Astrocyte of the spinal cord (primary cell): ENCODE results near the gene METRN.

Experiments
- DNase-seq: peaks from one replicate; pipeline ENCODE4 v3.0.0; 2011; ENCODE audit warnings: low read depth, low spot score
- H3K4me3 ChIP-seq: 2 replicates; pipeline ENCODE4 v1.5.1; 2011; ENCODE audit warnings: low read depth, mild to moderate bottlenecking, low read length, moderate library complexity
- CTCF ChIP-seq: IDR thresholded peaks from 2 replicates; pipeline ENCODE4 v1.5.1; 2012; ENCODE audit warnings: low read depth, mild to moderate bottlenecking, low read length, inconsistent platforms
- in situ Hi-C: cut with HindIII; loops from 2 replicates; pipeline ENCODE4 v1.10.0; 2017; ENCODE audit warnings: low sequenced_read_pairs

METRN gene

GRCh38 chr16:734208-734980 lies 19.5 kb downstream of the METRN start:
- TF ChIP-seq CTCF: no peak
- no peak overlapping the region for H3K4me3 ChIP-seq
- in situ Hi-C loops: no loop called here
- DNase-seq: no peak

- no peak overlapping the region for H3K4me3 ChIP-seq
Observed at GRCh38 chr16:734981-735881, 20.3 kb downstream of the METRN start.

DNA sequence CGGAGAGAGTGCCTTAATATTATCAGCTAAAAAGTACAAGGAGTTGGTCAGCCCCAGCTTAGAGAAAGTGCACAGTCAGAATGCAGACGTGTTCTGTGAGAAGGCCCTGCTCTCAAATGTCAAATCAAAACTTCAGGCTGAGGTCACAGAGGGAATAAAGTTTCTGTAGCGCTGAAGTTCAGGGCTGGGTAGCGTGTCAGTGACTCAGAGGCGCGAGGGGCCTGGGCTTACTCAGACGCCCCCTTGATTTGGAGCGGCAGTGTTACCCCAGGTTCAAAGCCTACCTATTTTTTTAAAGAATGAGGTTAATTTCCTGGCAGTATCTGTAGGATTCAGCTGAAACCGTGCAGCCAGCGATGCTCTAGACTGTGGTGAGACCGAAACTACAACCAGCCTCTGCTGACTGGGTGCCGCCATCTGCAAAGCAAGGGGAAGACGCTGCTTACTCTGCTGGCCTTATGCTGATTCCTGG lies 21.1 kb downstream of the METRN start:
- no peak overlapping the region for H3K4me3 ChIP-seq
- no peak for DNase-seq
- TF ChIP-seq CTCF: no peak
- in situ Hi-C loops: no loop called here

More at GRCh38 chr16:734981-735881, 20.3 kb downstream of the METRN start:
- in situ Hi-C loops: no loop called here
- DNase-seq: no peak
- TF ChIP-seq CTCF: no peak

DNA sequence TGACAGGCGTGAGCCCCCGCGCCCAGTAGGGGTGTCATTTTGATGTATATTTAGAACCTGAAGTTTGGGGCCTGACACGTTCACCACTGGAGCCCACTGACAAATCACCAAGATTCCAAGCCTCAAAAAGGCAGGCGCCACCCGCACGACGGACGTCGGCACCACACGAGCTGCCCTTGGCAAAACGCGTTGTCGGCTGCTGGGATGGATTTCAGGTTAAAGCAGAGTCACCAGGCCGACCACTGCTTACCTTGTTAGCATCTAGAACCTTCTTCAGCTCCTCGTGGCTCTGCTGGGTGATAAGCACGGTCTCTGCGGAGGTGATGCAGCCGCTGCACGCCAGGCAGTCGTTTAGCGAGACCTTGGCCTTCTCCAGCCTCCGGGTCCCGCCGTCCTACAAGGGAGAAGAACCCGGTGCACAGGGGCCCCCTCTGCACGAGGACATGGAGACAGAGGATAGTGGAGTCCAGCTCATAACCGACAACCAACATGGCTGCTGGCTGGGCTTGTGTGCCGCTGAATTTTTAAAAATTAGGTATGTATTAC lies 22.1 kb downstream of the METRN start:
- no peak for DNase-seq
- no peak overlapping the region for H3K4me3 ChIP-seq
- TF ChIP-seq CTCF: no peak
- in situ Hi-C loops: no loop called here

GRCh38 chr16:739560-740458 lies 24.9 kb downstream of the METRN start:
- no peak for TF ChIP-seq CTCF
- DNase-seq: no peak
- in situ Hi-C loops: no loop called here
- peak overlapping the region; percentile 84 for H3K4me3 ChIP-seq

DNA sequence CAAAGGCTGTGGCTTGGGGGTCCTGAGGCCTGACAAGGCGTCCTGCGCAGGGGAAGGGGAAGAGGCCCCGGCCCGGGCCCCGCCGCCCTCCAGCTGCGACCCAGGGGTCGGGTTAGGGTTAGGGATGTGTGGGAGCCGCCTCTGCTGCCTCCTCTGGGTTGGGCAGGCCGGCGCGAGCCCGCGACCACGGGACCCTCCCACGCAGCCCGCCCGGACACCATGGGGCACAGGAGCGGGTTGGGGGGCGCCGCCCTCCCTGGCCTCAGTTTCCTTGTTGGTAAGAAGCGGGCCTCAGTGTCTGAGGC lies 25.5 kb downstream of the METRN start:
- H3K4me3 ChIP-seq: peak overlapping the region; percentile 84
- in situ Hi-C loops: no loop called here
- DNase-seq: no peak
- TF ChIP-seq CTCF: no peak
